Body of pancreas (tissue), 4 donors: ENCODE data around the gene IFT57. TPM values are rescaled to one million over a fixed set of nuclear protein-coding genes. Genes with fewer than 3 reads are reported as not detected.

Experiments
- ATAC-seq: fragments of 150-250 bp; one replicate; pipeline ENCODE4 v1.9.1; 2016
- DNase-seq, 4 donors: peaks; one replicate each; pipeline ENCODE4 v3.0.0-alpha.2; 2019
- H3K27ac ChIP-seq, 4 donors: fragments of 200-600 bp; sonication (generic); 1 replicate in 3 of 4; 2 replicates in 1 of 4; pipeline versions ENCODE4 v1.5.1 to v1.6.1; 2016 to 2019; ENCODE audit warnings: mild to moderate bottlenecking in 1 of 4, mixed read lengths in 1 of 4, moderate library complexity in 1 of 4
- H3K27me3 ChIP-seq, 2 donors: fragments of 200-600 bp; sonication (generic); one replicate each; pipeline ENCODE4 v1.6.0; 2016; ENCODE audit warnings: mild to moderate bottlenecking in 1 of 2
- H3K36me3 ChIP-seq, 2 donors: fragments of 200-600 bp; sonication (generic); replicated peaks in 1 of 2; 2 replicates each; pipeline ENCODE4 v1.5.1; 2016; ENCODE audit warnings: low read depth in 2 of 2; ENCODE audit not compliant: insufficient read depth in 1 of 2
- H3K4me1 ChIP-seq: fragments of 200-600 bp; sonication (generic); one replicate; pipeline ENCODE4 v1.6.0; 2016
- H3K4me3 ChIP-seq, 2 donors: fragments of 200-600 bp; sonication (generic); 1 replicate in 1 of 2; 2 replicates in 1 of 2; pipeline ENCODE4 v1.5.1; 2016 to 2019
- H3K9me3 ChIP-seq, 3 donors: fragments of 200-600 bp; sonication (generic); 1 replicate in 2 of 3; 2 replicates in 1 of 3; pipeline ENCODE4 v1.5.1; 2016
- CTCF ChIP-seq, 7 experiments: fragments of 450-650 bp in 4 of 7; fragments of 200-600 bp in 3 of 7; sonication (generic) in 3 of 7; IDR thresholded peaks; one replicate each; pipeline ENCODE4 v1.5.1; 2016 to 2019; ENCODE audit warnings: antibody characterized with exemption in 7 of 7
- POLR2A ChIP-seq, 3 donors: fragments of 450-650 bp; IDR thresholded peaks; one replicate each; pipeline ENCODE4 v1.6.1; 2016; ENCODE audit warnings: antibody characterized with exemption in 3 of 3, mild to moderate bottlenecking in 2 of 3
- WGBS, 2 donors: methylation state at CpG; one replicate each; pipeline ENCODE4 v1.1.5; 2017; 5-methylcytosine and 5-hydroxymethylcytosine counted together
- intact Hi-C: fragments of 100-400 bp; cut with DNase I; formaldehyde crosslinking; loops from one replicate; pipeline ENCODE4 v1.15.1; 2023
- total RNA-seq, 2 donors: library from RNA; depleted of rRNA; stranded (reverse); fragments of >200 nt; gene quantifications; one replicate each; pipeline ENCODE4 v1.1.0, GENCODE V29; 2016

The IFT57 gene
- total RNA-seq, 2 donors from 2014 or later: 33.2 to 51.1 TPM

GRCh38 chr3:108228286-108228685 lies 6.1 kb upstream of the IFT57 start:
- no peaks in the 10 kb centered on the region for H3K27me3 ChIP-seq
- TF ChIP-seq POLR2A (IDR thresholded peaks at IDR 0.05): no peak
- no peak for TF ChIP-seq CTCF (IDR thresholded peaks at IDR 0.05)
- intact Hi-C loops: no loop called here
- no peak overlapping the region for H3K4me3 ChIP-seq
- H3K9me3 ChIP-seq: no peaks in the 10 kb centered on the region
- no peak overlapping the region for H3K27ac ChIP-seq
- peaks cover 19% of the 10 kb centered on the region for H3K4me1 ChIP-seq
- DNase-seq: no peak
- H3K36me3 ChIP-seq: no peaks in the 10 kb centered on the region
- 79 to 93% methylated on average over 1 of the region's 1 CpG for WGBS, 2 donors
- ATAC-seq: no peak

GRCh38 chr3:108227131-108227530 lies 4.9 kb upstream of the IFT57 start:
- intact Hi-C loops: no loop called here
- WGBS, 2 donors: 82 to 96% methylated on average over 6 of the region's 6 CpGs
- TF ChIP-seq POLR2A (IDR thresholded peaks at IDR 0.05) (no peak), CTCF (IDR thresholded peaks at IDR 0.05) (no peak)

GRCh38 chr3:108225221-108225620 lies 3.0 kb upstream of the IFT57 start:
- H3K27ac ChIP-seq: no peak overlapping the region
- ATAC-seq (no peak), DNase-seq (no peak)
- H3K9me3 ChIP-seq: no peaks in the 10 kb centered on the region
- no peaks in the 10 kb centered on the region for H3K36me3 ChIP-seq
- peaks cover 35% of the 10 kb centered on the region for H3K4me1 ChIP-seq
- H3K4me3 ChIP-seq: no peak overlapping the region
- 93 to 94% methylated on average over 1 of the region's 1 CpG for WGBS, 2 donors
- intact Hi-C loops: no loop called here
- no peak for TF ChIP-seq POLR2A (IDR thresholded peaks at IDR 0.05)
- TF ChIP-seq CTCF (IDR thresholded peaks at IDR 0.05): no peak
- no peaks in the 10 kb centered on the region for H3K27me3 ChIP-seq

More at GRCh38 chr3:108227131-108227530, 4.9 kb upstream of the IFT57 start:
- Histone ChIP-seq H3K27me3 (no peaks in the 10 kb centered on the region), H3K36me3 (no peaks in the 10 kb centered on the region), H3K4me3 (no peak overlapping the region), H3K4me1 (peaks cover 23% of the 10 kb centered on the region), H3K27ac (no peak overlapping the region), H3K9me3 (no peaks in the 10 kb centered on the region)
- DNase-seq (no peak), ATAC-seq (no peak)

- no peaks in the 10 kb centered on the region for H3K27me3 ChIP-seq
- no peaks in the 10 kb centered on the region for H3K36me3 ChIP-seq
- TF ChIP-seq POLR2A (IDR thresholded peaks at IDR 0.05) (no peak), CTCF (IDR thresholded peaks at IDR 0.05) (no peak)
- peak overlapping the region; percentile 80 to 89 (median 82) for H3K27ac ChIP-seq
- no peak overlapping the region for H3K4me3 ChIP-seq
- ATAC-seq (no peak), DNase-seq (no peak)
- H3K4me1 ChIP-seq: peaks cover 46% of the 10 kb centered on the region
- no peaks in the 10 kb centered on the region for H3K9me3 ChIP-seq
- WGBS, 2 donors: 23 to 25% methylated on average over 4 of the region's 4 CpGs
- intact Hi-C loops: no loop called here
Observed at GRCh38 chr3:108223928-108224327, 1.7 kb upstream of the IFT57 start.

- TF ChIP-seq POLR2A (IDR thresholded peaks at IDR 0.05): no peak
- no peak for TF ChIP-seq CTCF (IDR thresholded peaks at IDR 0.05)
- peak overlapping the region; percentile 80 to 89 (median 82) for H3K27ac ChIP-seq
Observed at GRCh38 chr3:108222853-108223565, 785 bp upstream of the IFT57 start.

More at GRCh38 chr3:108222853-108223565, 785 bp upstream of the IFT57 start:
- H3K9me3 ChIP-seq: no peaks in the 10 kb centered on the region
- intact Hi-C loops: no loop called here
- DNase-seq (no peak), ATAC-seq (peak; percentile 3)
- peaks cover 52% of the 10 kb centered on the region for H3K4me1 ChIP-seq
- H3K36me3 ChIP-seq: no peaks in the 10 kb centered on the region
- WGBS, 2 donors: 3 to 5% methylated on average over 5 of the region's 5 CpGs
- H3K27me3 ChIP-seq: no peaks in the 10 kb centered on the region
- H3K4me3 ChIP-seq: peak overlapping the region; percentile 29 to 71
